Ramos (cell line): ENCODE data around the gene USP8.
"Not testable (repeated sequence)": the region's sequence is repeated elsewhere in the genome, so short reads cannot be mapped to it uniquely, and the experiment has no call there.

Experiments
- in situ Hi-C: fragments of 300-500 bp; cut with MboI; formaldehyde crosslinking; loops from one replicate; pipeline ENCODE4 v1.14.3; 2022; ENCODE audit warnings: low sequenced_read_pairs; ENCODE audit not compliant: unreplicated experiment

USP8 gene

GRCh38 chr15:50424066-50424890, at the start of gene USP8:
Gene USP8 (plus strand): TSS chr15:50424405. CDS start chr15:50439074, 14,669 bp downstream.
- in situ Hi-C loops, result no loop called here

GRCh38 chr15:50377867-50378751, 46.1 kb upstream of the USP8 start:
- in situ Hi-C loops, result no loop called here

DNA sequence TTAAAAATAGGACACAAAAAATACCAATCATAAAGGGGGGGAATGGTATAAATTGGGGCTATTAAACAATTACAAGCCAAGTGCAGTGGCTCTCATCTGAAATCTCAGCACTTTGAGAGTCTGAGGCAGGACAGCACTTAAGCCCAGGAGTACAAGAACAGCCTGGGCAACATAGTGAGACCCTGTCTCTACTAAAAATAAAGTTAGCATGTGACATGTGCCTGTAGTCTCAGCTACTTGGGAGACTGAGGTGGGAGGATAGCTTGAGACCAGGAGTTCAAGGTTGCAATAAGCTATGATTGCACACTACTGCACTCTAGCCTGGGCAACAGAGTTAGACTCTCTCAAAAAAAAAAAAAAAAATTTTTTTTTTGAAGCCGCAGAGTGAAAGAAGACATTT, 45.4 kb upstream of the USP8 start:
- in situ Hi-C loops, result no loop called here

DNA sequence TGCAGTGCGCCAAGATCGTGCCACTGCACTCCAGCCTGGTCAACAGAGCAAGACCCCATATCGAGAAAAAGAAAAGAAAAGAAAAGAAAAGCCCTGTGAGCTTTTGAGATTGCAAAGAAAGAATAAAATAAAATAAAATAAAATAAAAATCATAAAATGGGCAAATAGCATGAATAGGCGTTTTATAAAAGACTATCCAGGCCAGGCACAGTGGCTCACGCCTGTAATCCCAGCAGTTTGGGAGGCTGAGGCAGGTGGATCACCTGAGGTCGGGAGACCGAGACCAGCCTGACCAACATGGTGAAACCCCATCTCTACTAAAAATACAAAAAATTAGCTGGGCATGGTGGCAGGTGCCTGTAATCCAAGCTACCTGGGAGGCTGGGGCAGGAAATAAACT, 44.8 kb upstream of the USP8 start:
- in situ Hi-C loops, result not testable (repeated sequence)

- in situ Hi-C loops, result no loop called here
Measured at GRCh38 chr15:50380089-50380488, 44.1 kb upstream of the USP8 start.

DNA sequence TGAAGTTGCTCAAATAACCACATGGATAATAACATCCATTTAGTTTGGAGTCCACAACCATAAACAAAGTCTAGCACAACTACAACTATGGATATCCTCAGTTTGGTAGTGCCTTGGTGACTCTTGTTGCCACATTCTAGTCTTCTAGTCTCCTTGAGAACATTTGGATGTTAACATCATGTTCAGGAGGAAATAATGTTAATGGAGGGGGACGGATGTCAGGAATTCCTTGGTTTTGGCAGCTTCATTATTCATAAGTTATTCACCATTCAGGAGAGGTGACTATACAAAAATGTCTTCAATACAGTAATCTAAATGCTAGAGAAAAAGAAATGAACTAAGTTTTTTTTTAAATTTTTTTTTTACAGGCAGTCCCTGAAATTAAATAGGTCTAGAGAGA, 42.8 kb upstream of the USP8 start:
- in situ Hi-C loops, result no loop called here

GRCh38 chr15:50382408-50382807, 41.8 kb upstream of the USP8 start:
- in situ Hi-C loops, result not testable (repeated sequence)

DNA sequence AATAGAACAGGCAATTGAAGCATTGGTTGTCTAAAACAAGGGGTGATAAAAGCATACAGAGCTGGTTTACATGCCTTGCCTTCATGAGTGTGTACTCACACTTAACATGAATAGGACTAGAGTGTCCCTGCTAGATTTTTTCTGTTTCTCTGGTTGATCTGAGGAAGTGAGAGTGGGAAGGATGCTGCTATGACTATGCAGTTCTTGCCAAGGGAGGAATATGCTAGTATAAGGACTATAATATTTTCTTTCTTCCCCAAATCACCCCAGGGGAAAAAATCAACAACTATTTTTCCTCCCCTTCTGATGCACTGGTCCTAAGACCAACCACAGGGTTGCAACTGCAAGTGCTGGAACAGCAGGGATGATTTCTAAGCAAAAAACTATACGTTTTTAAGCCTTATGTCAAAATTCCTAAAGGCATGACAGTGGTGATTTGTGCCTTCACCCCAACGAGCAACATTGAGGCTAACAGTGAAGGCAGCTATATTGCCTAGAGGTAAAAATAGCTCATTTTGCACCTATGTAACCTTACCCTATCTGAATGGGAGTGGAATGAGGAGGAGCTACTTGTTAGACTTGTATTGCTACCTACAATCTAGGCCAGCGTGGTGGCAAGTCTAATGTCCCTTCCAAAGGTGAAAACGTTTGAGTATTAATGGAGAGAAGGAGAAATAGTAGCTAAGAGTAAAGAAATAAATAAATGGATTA, 33.5 kb upstream of the USP8 start:
- in situ Hi-C loops, result no loop called here

GRCh38 chr15:50391561-50391960, 32.6 kb upstream of the USP8 start:
- in situ Hi-C loops, result not testable (repeated sequence)

DNA sequence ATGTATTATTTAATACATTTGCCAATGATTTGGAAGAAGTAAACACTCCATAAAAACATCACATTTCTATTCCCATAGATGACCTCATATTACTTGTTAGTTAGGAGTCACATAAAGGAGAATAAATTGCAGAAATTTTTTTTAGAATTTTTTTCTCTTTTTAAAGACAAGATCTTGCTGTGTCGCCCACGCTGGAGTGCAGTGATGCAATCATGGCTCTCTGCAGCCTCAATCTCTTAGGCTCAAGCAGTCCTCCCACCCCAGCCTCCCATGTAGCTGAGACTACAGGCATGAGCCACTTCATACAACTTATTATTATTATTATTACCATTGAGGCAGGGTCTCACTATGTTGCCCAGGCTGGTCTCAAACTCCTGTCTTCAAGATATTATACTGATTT, 12.3 kb upstream of the USP8 start:
- in situ Hi-C loops, result no loop called here

DNA sequence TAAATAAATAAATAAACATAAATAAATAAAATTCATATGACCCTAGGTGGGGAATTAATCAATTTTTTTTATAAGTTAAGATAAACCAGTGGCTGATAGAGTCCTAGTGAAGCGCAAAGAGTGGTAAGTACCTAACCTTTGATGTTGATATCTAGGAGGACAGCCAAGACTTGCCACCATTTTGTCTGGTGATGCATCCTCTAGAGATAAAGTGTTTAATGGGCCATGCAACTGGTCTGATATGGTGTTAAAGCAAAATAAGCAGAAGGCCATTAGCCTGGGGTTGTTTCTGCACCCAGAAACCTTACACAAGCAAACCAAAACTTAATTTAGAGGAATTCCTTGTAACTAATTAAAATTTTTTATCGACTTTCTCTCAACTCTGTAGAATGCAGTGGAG, 9.6 kb upstream of the USP8 start:
- in situ Hi-C loops, result no loop called here

- in situ Hi-C loops, result no loop called here
Measured at GRCh38 chr15:50415752-50416404, 8.3 kb upstream of the USP8 start.

DNA sequence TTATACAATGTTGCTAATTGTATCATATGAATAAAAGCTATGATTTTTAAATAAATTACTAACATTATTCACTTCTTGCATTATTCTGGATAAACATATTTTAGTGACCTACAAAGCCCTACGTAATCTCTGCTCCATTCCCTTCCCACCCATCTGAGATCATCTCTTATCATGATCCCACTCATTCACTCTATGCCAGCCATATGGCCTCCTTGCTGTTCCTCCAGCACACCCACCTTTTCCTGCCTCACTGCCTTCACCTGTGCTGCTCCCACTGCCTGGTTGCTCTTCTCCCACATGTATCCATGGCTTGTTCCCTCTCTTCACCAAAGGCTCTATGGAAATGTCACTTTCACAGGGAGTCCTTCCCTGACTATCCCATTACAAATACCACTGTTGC, 7.3 kb upstream of the USP8 start:
- in situ Hi-C loops, result no loop called here

DNA sequence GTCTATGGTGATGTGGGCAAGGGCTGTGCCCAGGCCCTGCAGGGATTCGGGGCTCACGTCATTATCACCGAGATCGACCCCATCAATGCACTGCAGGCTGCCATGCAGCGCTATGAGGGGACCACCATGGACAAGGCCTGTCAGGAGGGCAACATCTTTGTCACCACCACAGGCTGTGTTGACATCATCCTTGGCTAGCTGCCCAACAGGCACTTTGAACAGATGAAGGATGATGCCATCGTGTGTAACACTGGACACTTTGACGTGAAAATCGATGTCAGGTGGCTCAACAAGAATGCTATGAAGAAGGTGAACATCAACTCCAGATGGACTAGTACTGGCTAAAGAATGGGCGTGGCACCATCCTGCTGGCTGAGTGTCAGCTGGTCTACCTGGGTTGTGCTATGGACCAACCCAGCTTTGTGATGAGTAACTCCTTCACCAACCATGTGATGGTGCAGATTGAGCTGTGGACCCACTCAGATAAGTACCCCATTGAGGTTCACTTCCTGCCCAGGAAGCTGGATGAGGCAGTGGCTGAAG, 6.1 kb upstream of the USP8 start:
- in situ Hi-C loops, result no loop called here

- in situ Hi-C loops, result no loop called here
Measured at GRCh38 chr15:50425219-50425618, 1.0 kb downstream of the USP8 start.

DNA sequence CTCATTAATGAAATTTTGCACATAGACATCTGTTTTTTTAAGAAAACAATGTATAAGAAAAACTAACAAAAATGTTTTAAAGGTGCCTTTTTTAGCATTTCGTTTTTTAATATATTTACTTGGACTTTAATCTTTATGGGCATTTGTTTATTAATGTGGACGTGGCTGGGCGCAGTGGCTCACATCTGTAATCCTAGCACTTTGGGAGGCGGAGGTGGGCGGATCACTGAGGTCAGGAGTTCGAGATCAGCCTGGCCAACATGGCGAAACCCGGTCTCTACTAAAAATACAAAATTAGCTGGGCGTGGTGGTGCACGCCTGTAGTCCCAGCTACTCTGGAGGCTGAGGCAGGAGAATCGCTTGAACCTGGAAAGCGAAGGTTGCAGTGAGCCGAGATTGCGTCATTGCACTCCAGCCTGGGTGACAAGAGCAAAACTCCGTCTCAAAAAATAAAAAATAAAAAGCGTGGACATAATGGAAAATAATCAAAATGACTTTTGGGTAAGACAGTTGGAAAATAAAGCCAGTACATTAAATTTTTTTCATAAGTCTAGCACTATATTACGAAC, 1.6 kb downstream of the USP8 start:
- in situ Hi-C loops, result not testable (repeated sequence)

GRCh38 chr15:50426428-50426827, 2.2 kb downstream of the USP8 start:
- in situ Hi-C loops, result no loop called here

GRCh38 chr15:50431204-50431603, 7.0 kb downstream of the USP8 start:
- in situ Hi-C loops, result no loop called here

- in situ Hi-C loops, result no loop called here
Measured at GRCh38 chr15:50432230-50432629, 8.0 kb downstream of the USP8 start.

DNA sequence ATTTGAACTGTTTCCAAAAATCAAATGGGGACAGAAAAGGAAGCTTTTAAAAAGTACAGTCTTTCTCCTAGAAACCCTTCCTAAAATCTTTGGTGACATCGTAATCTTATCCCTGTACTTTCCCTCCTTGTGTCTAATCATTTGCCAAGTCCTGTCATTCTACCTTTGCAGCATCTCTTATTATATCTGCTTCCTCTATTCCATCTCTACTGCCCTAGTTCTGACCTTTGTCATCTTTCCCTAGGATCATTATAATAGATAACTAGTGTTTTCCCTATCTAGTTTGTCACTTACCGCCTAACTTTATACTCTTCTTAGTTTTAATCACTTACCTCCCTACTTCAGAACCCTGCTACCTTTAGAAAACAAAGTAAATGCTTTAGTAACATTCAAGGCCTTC, 11.6 kb downstream of the USP8 start:
- in situ Hi-C loops, result no loop called here
